Superior temporal gyrus (tissue), 1 donor: ENCODE results near the gene PRRT2.
A peak's percentile ranks its signal among the peaks of the same experiment; 100 is the strongest.

Experiments
- DNase-seq: peaks from one replicate; pipeline ENCODE4 v3.0.0-alpha.2; 2016; ENCODE audit errors: extremely low spot score

The PRRT2 gene

GRCh38 chr16:29811170-29811895 is 660 bp upstream of the PRRT2 start:
- peak; percentile 90 for DNase-seq

DNA sequence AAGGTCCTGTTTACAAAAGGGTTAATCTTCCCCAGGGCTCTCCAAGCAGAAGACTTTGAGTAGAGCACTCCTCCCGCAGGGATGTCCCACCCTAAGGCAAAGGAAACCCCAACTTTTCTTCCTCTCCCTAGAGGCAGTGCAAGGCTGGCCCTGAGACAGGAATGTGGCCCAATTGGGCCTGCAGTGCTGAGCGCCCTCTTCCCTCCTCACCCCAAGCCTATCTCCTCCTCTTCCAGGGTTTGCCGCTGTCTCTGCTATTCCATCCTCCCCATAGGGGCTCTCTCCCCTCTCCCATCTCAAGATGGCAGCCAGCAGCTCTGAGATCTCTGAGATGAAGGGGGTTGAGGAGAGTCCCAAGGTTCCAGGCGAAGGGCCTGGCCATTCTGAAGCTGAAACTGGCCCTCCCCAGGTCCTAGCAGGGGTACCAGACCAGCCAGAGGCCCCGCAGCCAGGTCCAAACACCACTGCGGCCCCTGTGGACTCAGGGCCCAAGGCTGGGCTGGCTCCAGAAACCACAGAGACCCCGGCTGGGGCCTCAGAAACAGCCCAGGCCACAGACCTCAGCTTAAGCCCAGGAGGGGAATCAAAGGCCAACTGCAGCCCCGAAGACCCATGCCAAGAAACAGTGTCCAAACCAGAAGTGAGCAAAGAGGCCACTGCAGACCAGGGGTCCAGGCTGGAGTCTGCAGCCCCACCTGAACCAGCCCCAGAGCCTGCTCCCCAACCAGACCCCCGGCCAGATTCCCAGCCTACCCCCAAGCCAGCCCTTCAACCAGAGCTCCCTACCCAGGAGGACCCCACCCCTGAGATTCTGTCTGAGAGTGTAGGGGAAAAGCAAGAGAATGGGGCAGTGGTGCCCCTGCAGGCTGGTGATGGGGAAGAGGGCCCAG is 1.0 kb downstream of the PRRT2 start:
- no peak for DNase-seq

DNA sequence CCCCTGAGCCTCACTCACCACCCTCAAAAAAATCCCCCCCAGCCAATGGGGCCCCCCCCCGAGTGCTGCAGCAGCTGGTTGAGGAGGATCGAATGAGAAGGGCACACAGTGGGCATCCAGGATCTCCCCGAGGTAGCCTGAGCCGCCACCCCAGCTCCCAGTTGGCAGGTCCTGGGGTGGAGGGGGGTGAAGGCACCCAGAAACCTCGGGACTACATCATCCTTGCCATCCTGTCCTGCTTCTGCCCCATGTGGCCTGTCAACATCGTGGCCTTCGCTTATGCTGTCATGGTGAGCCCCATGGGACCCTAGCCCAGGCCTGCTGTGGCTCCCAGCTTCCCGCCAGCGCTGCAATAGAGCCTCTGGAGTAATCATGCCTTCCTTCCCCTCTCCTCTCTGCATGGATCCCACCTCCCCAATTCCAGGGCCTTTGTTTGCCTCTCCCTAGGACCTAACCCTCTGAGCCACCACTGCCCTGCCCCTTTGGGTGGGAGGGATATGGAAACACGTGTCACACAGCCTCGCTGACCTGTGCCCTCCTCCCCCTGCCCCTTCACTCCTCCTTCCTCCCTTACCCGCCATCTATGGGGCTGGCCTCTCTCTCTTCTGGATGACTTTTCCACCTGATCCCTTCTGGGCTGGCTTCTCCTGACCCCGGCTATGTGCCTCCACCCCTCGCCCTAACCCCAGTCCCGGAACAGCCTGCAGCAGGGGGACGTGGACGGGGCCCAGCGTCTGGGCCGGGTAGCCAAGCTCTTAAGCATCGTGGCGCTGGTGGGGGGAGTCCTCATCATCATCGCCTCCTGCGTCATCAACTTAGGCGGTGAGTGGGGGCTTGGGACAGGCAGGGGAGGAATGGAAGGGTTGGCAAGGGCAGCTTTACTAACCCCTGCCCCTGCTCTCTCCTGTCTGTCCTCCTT is 1.9 kb downstream of the PRRT2 start:
- no peak for DNase-seq

GRCh38 chr16:29814592-29814991 is 2.6 kb downstream of the PRRT2 start:
- no peak for DNase-seq

GRCh38 chr16:29815032-29815721 is 3.2 kb downstream of the PRRT2 start:
- peak; percentile 12 for DNase-seq

DNA sequence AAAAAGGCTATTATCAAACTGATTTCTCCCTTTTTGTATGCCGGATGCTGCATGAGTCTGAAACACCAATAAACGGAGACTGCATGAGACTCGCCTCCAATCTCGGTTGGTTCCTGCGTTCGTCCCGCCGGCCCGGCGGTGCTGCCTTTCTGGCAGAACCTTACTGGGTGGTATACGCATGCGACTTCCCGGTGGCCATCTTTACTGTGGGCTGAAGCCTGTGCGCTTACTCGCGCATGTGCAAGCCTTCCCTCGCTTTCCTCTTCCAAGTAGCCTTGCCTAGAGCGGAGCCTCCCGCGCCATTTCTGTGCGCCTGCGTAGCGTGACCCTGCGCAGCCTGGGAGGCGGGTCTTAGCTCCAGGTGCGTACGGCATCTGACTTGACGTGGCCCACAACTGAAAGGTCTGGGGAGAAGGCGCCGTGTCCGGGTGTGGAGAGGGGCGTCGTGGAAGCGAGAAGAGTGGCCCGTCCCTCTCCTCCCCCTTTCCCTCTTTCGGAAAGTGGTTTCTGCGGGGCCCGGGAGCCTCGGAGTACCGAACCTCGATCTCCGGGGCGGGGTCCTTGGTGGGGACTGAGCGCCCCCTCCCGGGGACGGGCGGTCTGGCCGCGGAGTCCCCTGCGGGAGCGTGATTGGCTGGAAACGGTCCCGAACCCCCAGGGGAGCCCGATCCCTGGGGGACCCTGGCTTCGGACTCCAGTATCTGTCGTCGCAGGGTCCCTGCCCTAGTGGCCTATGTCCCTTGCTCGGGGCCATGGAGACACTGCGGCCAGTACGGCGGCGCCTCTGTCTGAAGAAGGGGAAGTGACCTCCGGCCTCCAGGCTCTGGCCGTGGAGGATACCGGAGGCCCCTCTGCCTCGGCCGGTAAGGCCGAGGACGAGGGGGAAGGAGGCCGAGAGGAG is 4.0 kb downstream of the PRRT2 start, which contains the start of gene PAGR1:
Gene PAGR1, plus strand, starts transcription at position 360 of the 901 bp plus-strand sequence. Its CDS starts 374 bp downstream, at position 734.
- DNase-seq, result peak; percentile 100

DNA sequence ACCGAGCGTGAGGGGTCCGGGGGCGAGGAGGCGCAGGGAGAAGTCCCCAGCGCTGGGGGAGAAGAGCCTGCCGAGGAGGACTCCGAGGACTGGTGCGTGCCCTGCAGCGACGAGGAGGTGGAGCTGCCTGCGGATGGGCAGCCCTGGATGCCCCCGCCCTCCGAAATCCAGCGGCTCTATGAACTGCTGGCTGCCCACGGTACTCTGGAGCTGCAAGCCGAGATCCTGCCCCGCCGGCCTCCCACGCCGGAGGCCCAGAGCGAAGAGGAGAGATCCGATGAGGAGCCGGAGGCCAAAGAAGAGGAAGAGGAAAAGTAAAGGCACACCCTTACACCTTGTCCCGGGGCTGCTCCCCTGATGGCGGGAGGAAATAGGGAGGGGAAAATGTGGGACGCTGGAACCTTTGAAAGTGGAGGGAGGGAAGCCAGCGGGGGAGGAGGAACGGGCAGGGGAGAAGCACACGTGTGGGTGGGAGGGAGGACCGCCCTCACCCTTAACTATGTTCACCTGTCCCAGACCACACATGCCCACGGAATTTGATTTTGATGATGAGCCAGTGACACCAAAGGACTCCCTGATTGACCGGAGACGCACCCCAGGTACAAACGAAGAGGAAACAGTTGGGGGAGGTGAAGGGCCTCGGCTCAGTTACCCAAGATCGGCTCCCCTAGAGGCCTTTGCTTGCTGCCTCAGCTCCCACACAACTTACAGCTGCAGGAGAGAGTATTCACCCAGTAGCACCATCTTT is 4.9 kb downstream of the PRRT2 start:
- peak; percentile 19 for DNase-seq

DNA sequence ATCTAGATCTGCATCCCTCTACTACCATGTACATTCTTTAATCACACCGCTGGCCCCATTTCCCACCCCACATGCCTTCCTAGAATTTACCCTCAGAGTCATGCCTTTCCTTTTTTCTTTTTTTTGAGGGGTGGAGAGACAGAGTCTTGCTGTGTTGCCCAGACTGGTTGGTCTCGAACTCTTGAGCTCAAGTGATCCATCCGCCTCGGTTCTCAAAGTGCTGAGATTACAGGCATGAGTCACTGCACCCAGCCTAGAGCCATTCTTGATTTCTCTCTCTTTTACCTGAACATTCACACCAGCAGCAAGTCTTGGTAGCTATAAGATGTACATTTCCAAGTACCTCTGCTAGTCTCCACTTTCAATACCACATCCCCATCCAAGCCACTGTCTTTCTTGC is 6.1 kb downstream of the PRRT2 start:
- DNase-seq, result no peak

DNA sequence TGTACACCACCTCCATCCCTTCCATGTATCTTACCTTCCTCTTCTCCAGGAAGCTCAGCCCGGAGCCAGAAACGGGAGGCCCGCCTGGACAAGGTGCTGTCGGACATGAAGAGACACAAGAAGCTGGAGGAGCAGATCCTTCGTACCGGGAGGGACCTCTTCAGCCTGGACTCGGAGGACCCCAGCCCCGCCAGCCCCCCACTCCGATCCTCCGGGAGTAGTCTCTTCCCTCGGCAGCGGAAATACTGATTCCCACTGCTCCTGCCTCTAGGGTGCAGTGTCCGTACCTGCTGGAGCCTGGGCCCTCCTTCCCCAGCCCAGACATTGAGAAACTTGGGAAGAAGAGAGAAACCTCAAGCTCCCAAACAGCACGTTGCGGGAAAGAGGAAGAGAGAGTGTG is 7.5 kb downstream of the PRRT2 start:
- no peak for DNase-seq

DNA sequence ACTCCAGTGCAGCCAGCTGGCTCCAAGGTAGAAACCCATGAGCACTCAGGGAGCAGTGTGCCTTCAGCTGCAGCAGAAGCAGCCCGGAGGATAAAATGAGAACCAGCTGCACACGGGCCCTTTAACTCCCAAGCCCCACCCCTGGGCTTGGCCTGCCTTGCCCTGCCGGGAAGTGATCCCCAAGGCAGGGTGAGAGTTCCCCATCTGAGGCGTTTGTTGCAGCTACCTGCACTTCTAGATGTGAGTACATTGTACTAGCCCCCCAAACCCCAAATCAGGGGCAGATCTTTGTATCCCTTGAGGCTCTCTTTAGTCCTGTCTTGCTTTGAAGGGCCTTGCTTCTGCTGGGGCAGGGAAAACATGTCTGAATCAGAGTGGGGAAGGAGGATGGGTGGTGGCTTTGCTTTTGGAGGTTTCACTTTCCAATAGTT is 8.3 kb downstream of the PRRT2 start, which contains the start of gene MVP:
Gene MVP, plus strand, starts transcription at position 192 of the 431 bp plus-strand sequence. CDS start 10,088 bp downstream, outside the sequence.
- peak; percentile 62 for DNase-seq

GRCh38 chr16:29820730-29821642 is 9.0 kb downstream of the PRRT2 start:
- no peak for DNase-seq

GRCh38 chr16:29821643-29822115 is 9.7 kb downstream of the PRRT2 start:
- DNase-seq, result no peak

DNA sequence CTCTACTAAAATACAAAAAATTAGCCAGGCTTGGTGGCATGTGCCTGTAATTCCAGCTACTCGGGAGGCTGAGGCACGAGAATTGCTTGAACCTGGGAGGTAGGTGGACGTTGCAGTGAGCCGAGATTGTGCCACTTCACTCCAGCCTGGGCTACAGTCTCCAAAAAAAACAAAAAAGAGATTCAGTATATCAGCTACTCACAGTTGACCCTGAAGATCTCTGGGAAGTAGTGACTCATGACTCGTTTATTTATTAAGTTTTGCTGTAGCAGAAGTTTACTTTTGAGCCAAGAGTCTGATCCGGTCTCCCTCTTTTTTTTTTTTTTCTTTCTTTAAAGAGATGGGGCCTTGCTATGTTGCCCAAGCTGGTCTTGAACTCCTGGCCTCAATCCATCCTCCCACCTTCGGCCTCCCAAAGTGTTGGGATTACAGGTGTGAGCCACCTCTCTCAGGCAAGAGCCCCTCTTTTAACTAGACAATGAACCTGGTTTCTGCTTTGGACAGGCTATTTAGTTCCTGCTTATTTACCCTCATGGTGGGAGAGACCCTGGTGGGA is 12.7 kb downstream of the PRRT2 start:
- no peak for DNase-seq

DNA sequence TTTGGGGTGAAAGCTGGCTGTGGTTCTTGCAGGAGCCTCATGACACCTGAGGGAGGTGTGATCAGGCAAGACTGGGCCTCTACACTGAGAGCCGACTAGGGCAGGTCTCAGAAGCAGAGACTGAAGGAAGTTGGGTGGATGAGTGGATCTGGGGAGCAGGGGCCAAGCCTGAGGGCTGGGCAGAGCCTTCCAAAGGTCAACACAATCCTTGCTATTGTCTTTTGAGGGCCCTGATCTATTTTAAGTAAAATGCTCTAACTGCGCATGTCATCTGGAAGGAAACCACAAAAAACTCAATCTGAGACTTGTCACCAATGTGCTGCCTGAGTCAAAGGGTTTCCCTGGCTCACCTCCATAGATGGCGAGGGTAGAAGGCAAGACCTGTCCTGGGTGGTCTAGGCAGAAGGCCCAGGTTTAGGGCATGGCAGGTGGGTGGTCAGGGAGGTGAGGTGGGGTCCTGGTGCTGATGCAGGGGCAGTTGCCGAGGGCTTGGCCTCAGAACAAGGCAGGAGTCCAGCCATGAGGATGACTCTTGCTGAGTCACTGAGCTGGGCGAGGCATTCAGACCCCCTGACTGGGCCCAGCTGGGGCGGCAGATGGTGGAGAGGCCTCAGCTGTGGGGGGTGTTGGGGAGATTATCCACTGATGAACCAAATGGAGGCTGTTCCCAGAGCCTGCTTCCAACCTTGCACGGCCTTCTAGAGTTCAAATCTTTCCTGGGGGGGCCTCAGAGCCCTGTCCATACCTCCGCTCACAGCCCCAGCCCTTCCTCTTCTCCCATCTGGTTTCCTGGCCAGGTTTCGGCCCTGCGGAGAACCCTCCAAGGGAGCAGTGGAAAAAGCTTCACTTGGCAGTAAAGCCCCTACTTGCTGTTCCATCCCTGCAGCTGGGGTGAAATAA is 13.4 kb downstream of the PRRT2 start:
- DNase-seq, result peak; percentile 61

- DNase-seq, result no peak
Measured at GRCh38 chr16:29826342-29826695, 14.3 kb downstream of the PRRT2 start.

GRCh38 chr16:29830774-29831173 is 18.8 kb downstream of the PRRT2 start:
- no peak for DNase-seq

- DNase-seq, result no peak
Measured at GRCh38 chr16:29831490-29831889, 19.5 kb downstream of the PRRT2 start.
